Peyer's patch (tissue), 4 donors: Measurements from ENCODE around the gene GADD45GIP1. TPM values are rescaled to one million over a fixed set of nuclear protein-coding genes. Genes with fewer than 3 reads are reported as not detected.

Experiments
- DNase-seq, 3 donors: peaks; one replicate each; pipeline ENCODE4 v3.0.0-alpha.2; 2017 to 2019
- H3K27ac ChIP-seq, 4 donors: fragments of 200-600 bp; sonication (generic); one replicate each; pipeline ENCODE4 v1.5.1; 2016 to 2019
- H3K27me3 ChIP-seq, 2 donors: fragments of 200-600 bp; sonication (generic); one replicate each; pipeline ENCODE4 v1.5.1; 2019
- H3K36me3 ChIP-seq, 3 donors: fragments of 200-600 bp; sonication (generic); one replicate each; pipeline ENCODE4 v1.5.1; 2016 to 2019
- H3K4me1 ChIP-seq, 4 donors: fragments of 200-600 bp; sonication (generic); one replicate each; pipeline ENCODE4 v1.5.1; 2016 to 2019
- H3K4me3 ChIP-seq, 4 donors: fragments of 200-600 bp; sonication (generic); 1 replicate in 3 of 4; 2 replicates in 1 of 4; pipeline ENCODE4 v1.5.1; 2016 to 2019; ENCODE audit warnings: mild to moderate bottlenecking in 1 of 4
- H3K9me3 ChIP-seq, 4 donors: fragments of 200-600 bp; sonication (generic); one replicate each; pipeline ENCODE4 v1.5.1; 2016 to 2019; ENCODE audit warnings: mild to moderate bottlenecking in 1 of 4
- CTCF ChIP-seq, 6 experiments: fragments of 450-650 bp in 4 of 6; fragments of 200-600 bp in 2 of 6; sonication (generic) in 1 of 6; IDR thresholded peaks; one replicate each; pipeline ENCODE4 v1.5.1; 2017 to 2019; ENCODE audit warnings: antibody characterized with exemption in 6 of 6, mild to moderate bottlenecking in 3 of 6, moderate library complexity in 1 of 6
- POLR2A ChIP-seq, 2 donors: fragments of 450-650 bp; IDR thresholded peaks; one replicate each; pipeline ENCODE4 v1.5.1; 2017; ENCODE audit warnings: antibody characterized with exemption in 2 of 2, mild to moderate bottlenecking in 2 of 2, moderate library complexity in 2 of 2
- total RNA-seq, 4 donors: library from RNA; depleted of rRNA; stranded (reverse); fragments of >200 nt; gene quantifications; one replicate each; pipeline ENCODE4 v1.1.0, GENCODE V29; 2016

Gene GADD45GIP1
- total RNA-seq, 4 donors from 2014 or later, result 12.5 to 43.7 (median 15.6) TPM

GRCh38 chr19:12949363-12950283 is 7.4 kb downstream of the GADD45GIP1 start:
- no peak for DNase-seq
- Histone ChIP-seq H3K36me3 (peaks cover 0 to 71% (median 0%) of the 10 kb centered on the region in 3 donors), H3K4me3 (no peak overlapping the region), H3K27me3 (no peaks in the 10 kb centered on the region), H3K9me3 (no peaks in the 10 kb centered on the region), H3K4me1 (peaks cover 0 to 40% (median 4%) of the 10 kb centered on the region in 4 donors), H3K27ac (no peak overlapping the region)
- no peak for TF ChIP-seq CTCF (IDR thresholded peaks at IDR 0.05)
- TF ChIP-seq POLR2A (IDR thresholded peaks at IDR 0.05), result no peak

GRCh38 chr19:12948612-12949362 is 8.2 kb downstream of the GADD45GIP1 start:
- H3K4me1 ChIP-seq, result peaks cover 0 to 32% (median 4%) of the 10 kb centered on the region in 4 donors

GRCh38 chr19:12947702-12948611 is 9.1 kb downstream of the GADD45GIP1 start:
- peaks cover 0 to 33% (median 4%) of the 10 kb centered on the region in 4 donors for H3K4me1 ChIP-seq

More at GRCh38 chr19:12948612-12949362, 8.2 kb downstream of the GADD45GIP1 start:
- Histone ChIP-seq H3K27me3 (no peaks in the 10 kb centered on the region), H3K9me3 (no peaks in the 10 kb centered on the region), H3K27ac (no peak overlapping the region), H3K4me3 (no peak overlapping the region), H3K36me3 (peaks cover 0 to 72% (median 0%) of the 10 kb centered on the region in 3 donors)
- no peak for TF ChIP-seq CTCF (IDR thresholded peaks at IDR 0.05)
- TF ChIP-seq POLR2A (IDR thresholded peaks at IDR 0.05), result no peak
- DNase-seq, result no peak

GRCh38 chr19:12946731-12947496 is 10.1 kb downstream of the GADD45GIP1 start:
- TF ChIP-seq POLR2A (IDR thresholded peaks at IDR 0.05), result no peak
- TF ChIP-seq CTCF (IDR thresholded peaks at IDR 0.05), result no peak
- no peak for DNase-seq
- H3K4me1 ChIP-seq, result peaks cover 0 to 32% (median 4%) of the 10 kb centered on the region in 4 donors
- peak overlapping the region; percentile 74 to 96 (median 83) for H3K4me3 ChIP-seq
- peaks cover 0 to 73% (median 0%) of the 10 kb centered on the region in 3 donors for H3K36me3 ChIP-seq
- H3K9me3 ChIP-seq, result no peaks in the 10 kb centered on the region
- H3K27ac ChIP-seq, result peak overlapping the region in 2 of 4 donors; percentile 93 to 97
- no peaks in the 10 kb centered on the region for H3K27me3 ChIP-seq

More at GRCh38 chr19:12947702-12948611, 9.1 kb downstream of the GADD45GIP1 start:
- DNase-seq, result no peak
- no peak overlapping the region for H3K4me3 ChIP-seq
- H3K27ac ChIP-seq, result no peak overlapping the region
- H3K27me3 ChIP-seq, result no peaks in the 10 kb centered on the region
- no peaks in the 10 kb centered on the region for H3K9me3 ChIP-seq
- TF ChIP-seq CTCF (IDR thresholded peaks at IDR 0.05) (no peak), POLR2A (IDR thresholded peaks at IDR 0.05) (no peak)
- H3K36me3 ChIP-seq, result peaks cover 0 to 72% (median 0%) of the 10 kb centered on the region in 3 donors
